ENCODE data around the gene ICOS.
"Not testable (repeated sequence)": the region's sequence is repeated elsewhere in the genome, so short reads cannot be mapped to it uniquely, and the experiment has no call there.

Gene ICOS

GRCh38 chr2:203914546-203915182 lies 21.9 kb upstream of the ICOS start:
- intact Hi-C loops (cut with DNase I), result no loop called here
- DNase-seq, result no peak

- DNase-seq, result no peak
- intact Hi-C loops (cut with DNase I), result no loop called here
Measured at GRCh38 chr2:203915256-203915655, 21.3 kb upstream of the ICOS start.

GRCh38 chr2:203916756-203917155 lies 19.8 kb upstream of the ICOS start:
- intact Hi-C loops (cut with DNase I), result no loop called here
- no peak for DNase-seq

- intact Hi-C loops (cut with DNase I), result no loop called here
- no peak for DNase-seq
Measured at GRCh38 chr2:203918264-203918663, 18.3 kb upstream of the ICOS start.

- no peak for DNase-seq
- intact Hi-C loops (cut with DNase I), result no loop called here
Measured at GRCh38 chr2:203918839-203919238, 17.7 kb upstream of the ICOS start.

GRCh38 chr2:203925512-203926158 lies 10.9 kb upstream of the ICOS start:
- intact Hi-C loops (cut with DNase I), result no loop called here

GRCh38 chr2:203928849-203929248 lies 7.7 kb upstream of the ICOS start:
- intact Hi-C loops (cut with DNase I), result no loop called here
- DNase-seq, result no peak

More at GRCh38 chr2:203925512-203926158, 10.9 kb upstream of the ICOS start:
- DNase-seq, result no peak

- DNase-seq; intact Hi-C loops (cut with DNase I): not testable (repeated sequence)
Measured at GRCh38 chr2:203931262-203931661, 5.3 kb upstream of the ICOS start.

- intact Hi-C loops (cut with DNase I), result no loop called here
Measured at GRCh38 chr2:203934041-203934492, 2.5 kb upstream of the ICOS start.

GRCh38 chr2:203934711-203935438 lies 1.7 kb upstream of the ICOS start:
- no peak for DNase-seq
- intact Hi-C loops (cut with DNase I), result no loop called here

More at GRCh38 chr2:203934041-203934492, 2.5 kb upstream of the ICOS start:
- DNase-seq, result no peak

GRCh38 chr2:203935568-203935967 lies 995 bp upstream of the ICOS start:
- intact Hi-C loops (cut with DNase I), result no loop called here
- DNase-seq, result no peak

- intact Hi-C loops (cut with DNase I), result no loop called here
- DNase-seq, result no peak
Measured at GRCh38 chr2:203936949-203937348, 386 bp downstream of the ICOS start.

- DNase-seq, result no peak
- intact Hi-C loops (cut with DNase I), result no loop called here
Measured at GRCh38 chr2:203937788-203938187, 1.2 kb downstream of the ICOS start.

- intact Hi-C loops (cut with DNase I), result no loop called here
- no peak for DNase-seq
Measured at GRCh38 chr2:203940039-203940438, 3.5 kb downstream of the ICOS start.

- intact Hi-C loops (cut with DNase I); DNase-seq: not testable (repeated sequence)
Measured at GRCh38 chr2:203943493-203944382, 7.2 kb downstream of the ICOS start.

- DNase-seq, result no peak
- intact Hi-C loops (cut with DNase I), result no loop called here
Measured at GRCh38 chr2:203948733-203949132, 12.2 kb downstream of the ICOS start.

- intact Hi-C loops (cut with DNase I), result no loop called here
- DNase-seq, result no peak
Measured at GRCh38 chr2:203949228-203949627, 12.7 kb downstream of the ICOS start.

GRCh38 chr2:203951366-203951902 lies 14.9 kb downstream of the ICOS start:
- no peak for DNase-seq
- intact Hi-C loops (cut with DNase I), result no loop called here

GRCh38 chr2:203959265-203959664 lies 22.7 kb downstream of the ICOS start:
- intact Hi-C loops (cut with DNase I), result no loop called here
- no peak for DNase-seq

Measured in head of caudate nucleus (tissue), 42 donors.